ENCODE measurements around the gene NCK1. TPM values are rescaled to one million over a fixed set of nuclear protein-coding genes. Genes with fewer than 3 reads are reported as not detected.

Gene NCK1
- total and polyA plus RNA-seq, 12 donors = 7.6 to 31.8 (median 21.0) TPM

DNA sequence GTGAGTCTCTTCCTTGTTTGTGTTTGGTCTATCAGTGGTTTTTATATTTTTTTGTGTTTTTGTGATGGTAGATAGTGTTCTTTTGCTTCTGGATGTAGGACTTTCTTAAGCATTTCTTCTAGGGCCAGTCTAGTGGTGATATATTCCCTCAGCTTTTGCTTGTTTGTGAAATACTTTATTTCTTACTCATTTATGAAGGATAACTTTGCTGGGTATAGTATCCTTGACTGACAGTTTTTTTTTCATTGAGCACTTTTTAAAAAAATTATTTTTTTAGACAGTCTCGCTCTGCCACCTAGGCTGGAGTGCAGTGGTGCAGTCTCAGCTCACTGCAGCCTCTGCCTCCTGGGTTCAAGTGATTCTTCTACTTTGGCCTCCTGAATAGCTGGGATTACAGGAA, 41.9 kb downstream of the NCK1 start:
- Histone ChIP-seq H3K27me3 (no peaks in the 10 kb centered on the region), H3K9me3 (peaks cover 0 to 46% (median 23%) of the 10 kb centered on the region in 11 donors), H3K27ac (no peak overlapping the region), H3K36me3 (peaks cover 0 to 11% (median 0%) of the 10 kb centered on the region in 9 donors), H3K4me1 (peaks cover 0 to 66% (median 11%) of the 10 kb centered on the region in 9 donors), H3K4me3 (no peak overlapping the region)
- TF ChIP-seq, protein P1, sequence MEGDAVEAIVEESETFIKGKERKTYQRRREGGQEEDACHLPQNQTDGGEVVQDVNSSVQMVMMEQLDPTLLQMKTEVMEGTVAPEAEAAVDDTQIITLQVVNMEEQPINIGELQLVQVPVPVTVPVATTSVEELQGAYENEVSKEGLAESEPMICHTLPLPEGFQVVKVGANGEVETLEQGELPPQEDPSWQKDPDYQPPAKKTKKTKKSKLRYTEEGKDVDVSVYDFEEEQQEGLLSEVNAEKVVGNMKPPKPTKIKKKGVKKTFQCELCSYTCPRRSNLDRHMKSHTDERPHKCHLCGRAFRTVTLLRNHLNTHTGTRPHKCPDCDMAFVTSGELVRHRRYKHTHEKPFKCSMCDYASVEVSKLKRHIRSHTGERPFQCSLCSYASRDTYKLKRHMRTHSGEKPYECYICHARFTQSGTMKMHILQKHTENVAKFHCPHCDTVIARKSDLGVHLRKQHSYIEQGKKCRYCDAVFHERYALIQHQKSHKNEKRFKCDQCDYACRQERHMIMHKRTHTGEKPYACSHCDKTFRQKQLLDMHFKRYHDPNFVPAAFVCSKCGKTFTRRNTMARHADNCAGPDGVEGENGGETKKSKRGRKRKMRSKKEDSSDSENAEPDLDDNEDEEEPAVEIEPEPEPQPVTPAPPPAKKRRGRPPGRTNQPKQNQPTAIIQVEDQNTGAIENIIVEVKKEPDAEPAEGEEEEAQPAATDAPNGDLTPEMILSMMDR (IDR thresholded peaks at IDR 0.05) = no peak
- no peak for DNase-seq
- WGBS, 2 donors = 2 to 58% methylated on average over 1 of the region's 1 CpG
- intact Hi-C loops (cut with DNase I) = no loop called here
- no peak for ATAC-seq

DNA sequence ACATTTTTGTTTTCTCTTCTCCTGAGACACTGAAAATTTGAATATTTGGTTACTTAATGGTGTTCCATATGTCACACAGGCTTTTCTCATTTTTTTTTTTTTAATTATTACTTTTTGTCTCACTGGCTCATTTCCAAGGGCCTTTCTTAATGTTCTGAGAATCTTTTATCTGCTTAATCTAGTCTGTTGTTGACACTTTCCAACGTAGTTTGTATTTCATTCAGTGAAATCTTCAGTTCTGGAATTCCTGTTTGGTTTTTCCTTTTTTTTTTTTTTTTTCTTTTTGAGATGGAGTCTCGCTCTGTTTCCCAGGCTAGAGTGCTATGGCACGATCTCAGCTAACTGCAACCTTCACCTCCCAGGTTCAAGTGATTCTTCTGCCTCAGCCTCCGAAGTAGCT, 42.7 kb downstream of the NCK1 start:
- H3K27ac ChIP-seq = no peak overlapping the region
- intact Hi-C loops (cut with DNase I) = no loop called here
- no peaks in the 10 kb centered on the region for H3K27me3 ChIP-seq
- peaks cover 0 to 10% (median 0%) of the 10 kb centered on the region in 9 donors for H3K36me3 ChIP-seq
- ATAC-seq (no peak), DNase-seq (no peak)
- peaks cover 0 to 66% (median 9%) of the 10 kb centered on the region in 9 donors for H3K4me1 ChIP-seq
- H3K4me3 ChIP-seq = no peak overlapping the region
- peaks cover 0 to 44% (median 23%) of the 10 kb centered on the region in 11 donors for H3K9me3 ChIP-seq
- 74 to 82% methylated on average over 4 of the region's 4 CpGs for WGBS, 2 donors
- TF ChIP-seq, protein P1 (IDR thresholded peaks at IDR 0.05) = no peak

DNA sequence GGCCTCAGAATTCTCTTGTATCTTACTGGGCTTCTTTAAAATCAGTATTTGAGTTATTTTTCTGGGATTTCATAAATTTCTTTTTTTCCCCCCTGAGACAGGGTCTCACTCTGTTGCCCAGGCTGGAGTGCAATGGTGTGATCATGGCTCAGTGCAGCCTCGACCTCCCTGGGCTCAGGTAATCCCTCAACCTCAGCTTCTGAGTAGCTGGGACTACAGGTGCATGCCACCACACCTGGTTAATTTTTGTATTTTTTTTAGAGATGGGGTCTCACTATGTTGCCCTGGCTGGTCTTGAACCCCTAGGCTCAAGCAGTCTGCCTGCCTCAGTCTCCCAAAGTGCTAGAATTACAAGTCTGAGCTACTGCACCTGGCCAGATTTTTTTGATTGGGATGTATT, 43.5 kb downstream of the NCK1 start:
- intact Hi-C loops (cut with DNase I) = no loop called here
- 97 to 100% methylated on average over 1 of the region's 1 CpG for WGBS, 2 donors
- peaks cover 0 to 4% (median 0%) of the 10 kb centered on the region in 9 donors for H3K36me3 ChIP-seq
- TF ChIP-seq, protein P1 (IDR thresholded peaks at IDR 0.05) = no peak
- H3K27ac ChIP-seq = no peak overlapping the region
- DNase-seq = no peak
- no peaks in the 10 kb centered on the region for H3K27me3 ChIP-seq
- peaks cover 0 to 61% (median 13%) of the 10 kb centered on the region in 9 donors for H3K4me1 ChIP-seq
- no peak overlapping the region for H3K4me3 ChIP-seq
- peaks cover 0 to 35% (median 17%) of the 10 kb centered on the region in 11 donors for H3K9me3 ChIP-seq
- no peak for ATAC-seq

DNA sequence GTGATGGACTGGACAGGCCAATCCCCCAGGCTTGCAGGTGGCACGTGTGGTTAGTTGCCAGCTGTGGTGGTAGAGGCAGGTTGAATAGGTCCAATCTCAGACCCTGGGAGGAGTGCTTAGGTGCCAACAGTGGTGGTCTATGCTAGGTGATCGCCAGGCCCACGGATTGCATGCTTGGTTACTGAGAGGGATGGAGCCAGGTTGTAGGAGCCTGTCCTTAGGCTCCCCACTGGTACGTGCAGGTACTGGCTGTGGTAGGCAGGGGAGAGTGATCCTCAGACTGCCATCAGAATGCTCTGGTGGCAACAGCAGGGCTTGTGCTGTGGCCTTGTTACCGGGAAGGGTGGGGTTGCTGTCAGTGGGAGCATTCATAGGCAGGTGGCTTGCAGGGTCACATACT, 44.7 kb downstream of the NCK1 start:
- peaks cover 0 to 49% (median 13%) of the 10 kb centered on the region in 9 donors for H3K4me1 ChIP-seq
- TF ChIP-seq, protein P1 (IDR thresholded peaks at IDR 0.05) = no peak
- peaks cover 0 to 4% (median 0%) of the 10 kb centered on the region in 9 donors for H3K36me3 ChIP-seq
- H3K4me3 ChIP-seq = no peak overlapping the region
- H3K27ac ChIP-seq = no peak overlapping the region
- WGBS, 2 donors = 76 to 83% methylated on average over 5 of the region's 5 CpGs
- no peaks in the 10 kb centered on the region for H3K27me3 ChIP-seq
- no peak for DNase-seq
- peaks cover 0 to 31% (median 17%) of the 10 kb centered on the region in 11 donors for H3K9me3 ChIP-seq
- peak in 1 of 8 donors; percentile 38 for ATAC-seq
- intact Hi-C loops (cut with DNase I) = no loop called here

All from heart right ventricle (tissue), 16 donors.